Measurements from ENCODE around the gene NUMA1.

NUMA1 gene

DNA sequence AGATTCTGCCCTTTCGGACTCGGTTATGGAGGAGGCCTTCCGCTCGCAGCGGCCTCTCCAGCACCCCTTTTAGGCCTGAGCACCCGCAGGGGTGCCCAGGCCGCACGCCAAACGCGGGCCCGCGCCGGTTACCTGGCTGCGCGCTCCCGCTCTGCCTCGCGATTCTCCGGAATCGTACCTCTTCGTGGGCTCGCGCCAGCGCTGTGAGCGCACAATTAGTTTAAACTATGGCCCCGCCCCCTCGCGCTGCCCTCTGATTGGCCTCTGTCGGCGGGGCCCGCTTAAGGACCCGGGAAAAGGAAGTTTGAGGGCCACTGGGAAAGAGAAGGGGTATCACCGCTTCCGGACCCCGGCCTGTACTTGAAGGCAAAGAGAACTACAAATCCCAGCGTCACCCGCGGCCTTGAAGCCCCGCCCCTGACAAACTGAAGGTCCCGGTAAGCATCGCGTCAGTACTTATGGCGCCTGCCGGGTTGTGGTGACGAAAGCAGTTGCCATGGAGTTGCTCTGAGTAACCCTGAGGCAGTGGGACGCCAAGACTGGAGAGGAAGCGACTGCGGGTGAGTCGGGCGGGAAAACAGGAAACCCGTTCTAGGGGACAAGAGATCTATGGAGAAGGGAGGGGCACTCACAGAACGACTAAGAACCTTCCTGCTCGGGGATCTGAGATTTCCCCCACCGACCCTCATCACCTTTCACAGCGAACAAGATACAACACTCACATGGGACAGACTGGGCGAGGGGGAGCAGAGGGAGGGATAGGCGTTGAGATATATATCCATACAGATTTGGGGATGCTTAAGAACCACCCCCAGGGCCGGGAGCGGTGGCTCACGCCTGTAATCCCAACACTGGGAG is at the start of gene NUMA1, which contains the start of gene LRRC51:
Gene NUMA1, minus strand, starts transcription at position 217 of the 858 bp plus-strand sequence. CDS start 44,599 bp downstream, outside the sequence.
Gene LRRC51, plus strand, starts transcription at position 525 of the 858 bp plus-strand sequence. CDS start 8,234 bp downstream, outside the sequence.
- peak; percentile 97 for DNase-seq

DNA sequence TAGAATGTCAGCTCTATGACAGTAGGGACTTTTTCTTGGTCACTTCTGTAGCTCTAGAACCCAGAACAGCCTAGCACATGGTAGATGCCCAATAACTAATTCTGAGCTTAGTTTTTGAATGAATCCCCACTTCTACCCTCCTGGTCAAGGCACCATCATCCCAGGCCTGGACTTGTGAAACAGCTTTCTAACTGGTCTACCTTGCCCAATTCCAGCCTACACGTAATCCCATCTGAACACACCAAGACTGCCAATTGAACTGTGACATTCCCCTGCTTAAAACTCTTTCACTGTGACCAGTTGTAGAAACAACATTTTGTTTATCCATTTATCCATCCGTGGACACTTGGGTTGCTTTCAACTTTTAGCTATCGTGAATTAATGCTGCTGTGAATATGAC is 49.0 kb upstream of the NUMA1 start:
- no peak for DNase-seq

DNA sequence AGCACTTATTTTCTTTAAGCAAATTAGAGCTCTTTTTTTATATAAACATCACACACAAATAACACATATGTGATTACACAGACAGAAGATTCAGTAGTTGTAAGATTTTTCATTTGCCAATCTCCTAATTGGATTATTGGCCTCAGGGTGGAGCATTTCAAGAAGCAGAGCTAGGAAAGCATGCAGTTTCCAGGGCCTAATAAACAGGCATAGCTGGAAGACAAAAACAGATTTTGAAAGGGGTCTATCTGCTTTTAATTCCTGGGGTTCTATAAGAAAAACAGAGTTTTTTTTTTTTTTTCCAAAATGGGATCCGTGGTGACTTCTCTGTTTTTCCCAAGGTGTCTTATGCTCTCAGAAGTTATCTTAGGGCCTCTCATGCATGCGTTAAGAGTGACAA is 47.6 kb upstream of the NUMA1 start:
- DNase-seq: no peak

GRCh38 chr11:72125956-72126355 is 45.6 kb upstream of the NUMA1 start:
- no peak for DNase-seq

DNA sequence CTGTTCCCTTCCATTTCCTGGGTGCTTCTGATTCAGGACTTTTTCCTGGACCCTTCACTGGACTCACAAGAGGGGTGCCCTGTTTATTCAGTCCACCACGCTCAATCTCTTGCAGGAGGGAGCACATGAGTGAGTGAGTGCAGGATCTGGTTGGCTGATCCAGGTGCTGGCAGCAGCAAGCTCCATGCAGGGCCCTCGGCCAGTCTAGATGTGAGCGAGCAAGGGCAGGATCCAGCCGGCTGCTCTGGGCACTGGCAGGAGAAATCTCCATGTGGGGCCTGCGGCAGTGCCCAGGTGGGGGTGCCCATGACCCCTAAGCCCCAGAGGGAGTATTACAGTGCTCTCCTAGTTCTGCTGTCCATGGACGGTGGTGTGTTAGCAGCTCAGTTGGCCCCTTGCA is 43.7 kb upstream of the NUMA1 start:
- DNase-seq: no peak

GRCh38 chr11:72123117-72123653 is 42.8 kb upstream of the NUMA1 start:
- no peak for DNase-seq

GRCh38 chr11:72122607-72123006 is 42.3 kb upstream of the NUMA1 start:
- DNase-seq: no peak

DNA sequence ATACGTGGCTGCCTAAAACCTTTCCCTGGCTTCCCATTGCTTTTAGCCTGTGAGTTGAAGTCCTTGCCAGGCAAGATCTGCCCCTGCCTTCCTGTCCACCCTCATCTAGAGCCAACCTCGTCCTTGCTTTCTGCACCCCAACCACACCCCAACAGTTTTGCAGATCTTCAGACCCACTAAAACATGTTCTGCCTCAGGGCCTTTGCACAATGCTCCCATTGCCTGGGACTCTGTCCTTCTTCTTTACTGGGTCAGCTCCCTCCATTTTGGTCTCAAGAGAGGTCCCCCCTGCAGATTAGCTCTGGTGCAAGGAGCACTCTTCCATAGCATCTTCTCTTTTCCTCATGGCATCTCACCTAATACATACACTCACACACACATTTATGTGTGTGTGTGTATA is 40.6 kb upstream of the NUMA1 start:
- DNase-seq: no peak

GRCh38 chr11:72119198-72119597 is 38.9 kb upstream of the NUMA1 start:
- DNase-seq: no peak

GRCh38 chr11:72116019-72116755 is 35.8 kb upstream of the NUMA1 start:
- DNase-seq: no peak

- no peak for DNase-seq
Observed at GRCh38 chr11:72114570-72114969, 34.2 kb upstream of the NUMA1 start.

DNA sequence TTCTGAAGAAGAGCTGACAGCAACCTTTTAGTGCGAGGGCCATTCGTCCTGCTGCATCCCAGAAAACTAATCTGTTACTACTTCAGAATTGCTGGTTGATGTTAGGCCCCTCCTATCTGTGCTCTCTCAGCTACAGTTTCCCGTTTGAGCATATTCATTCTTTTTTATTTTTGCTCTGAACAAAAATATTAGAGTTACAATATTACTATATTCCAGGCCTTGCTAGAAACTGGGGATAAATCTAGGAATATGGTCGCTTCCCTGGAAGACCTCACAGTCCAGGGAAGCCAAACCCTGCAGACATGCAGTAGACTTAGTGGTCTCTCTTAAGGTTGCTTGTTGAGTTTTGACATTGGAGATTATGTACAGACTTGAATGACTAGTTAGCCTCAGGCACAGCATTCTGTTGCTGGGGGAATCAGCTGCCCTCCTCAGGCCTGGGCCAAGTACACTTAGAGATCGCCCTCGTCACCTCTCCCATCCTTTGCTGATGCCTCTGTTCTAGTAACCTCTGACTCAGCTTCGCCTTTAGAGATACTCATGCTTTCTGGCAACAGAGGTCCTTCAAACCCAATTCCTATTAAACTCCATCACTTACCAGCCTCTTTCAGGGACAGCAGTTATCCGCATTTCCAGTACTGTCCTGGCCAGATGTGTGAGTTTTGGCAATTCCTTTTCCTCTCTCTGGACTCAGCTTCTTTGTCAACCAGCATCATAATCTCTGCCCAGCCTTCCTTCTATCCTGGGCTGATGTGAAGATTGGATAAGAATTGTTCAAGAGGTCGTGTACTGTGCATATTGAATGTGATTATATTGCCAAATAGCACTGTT is 32.9 kb upstream of the NUMA1 start:
- DNase-seq: no peak

DNA sequence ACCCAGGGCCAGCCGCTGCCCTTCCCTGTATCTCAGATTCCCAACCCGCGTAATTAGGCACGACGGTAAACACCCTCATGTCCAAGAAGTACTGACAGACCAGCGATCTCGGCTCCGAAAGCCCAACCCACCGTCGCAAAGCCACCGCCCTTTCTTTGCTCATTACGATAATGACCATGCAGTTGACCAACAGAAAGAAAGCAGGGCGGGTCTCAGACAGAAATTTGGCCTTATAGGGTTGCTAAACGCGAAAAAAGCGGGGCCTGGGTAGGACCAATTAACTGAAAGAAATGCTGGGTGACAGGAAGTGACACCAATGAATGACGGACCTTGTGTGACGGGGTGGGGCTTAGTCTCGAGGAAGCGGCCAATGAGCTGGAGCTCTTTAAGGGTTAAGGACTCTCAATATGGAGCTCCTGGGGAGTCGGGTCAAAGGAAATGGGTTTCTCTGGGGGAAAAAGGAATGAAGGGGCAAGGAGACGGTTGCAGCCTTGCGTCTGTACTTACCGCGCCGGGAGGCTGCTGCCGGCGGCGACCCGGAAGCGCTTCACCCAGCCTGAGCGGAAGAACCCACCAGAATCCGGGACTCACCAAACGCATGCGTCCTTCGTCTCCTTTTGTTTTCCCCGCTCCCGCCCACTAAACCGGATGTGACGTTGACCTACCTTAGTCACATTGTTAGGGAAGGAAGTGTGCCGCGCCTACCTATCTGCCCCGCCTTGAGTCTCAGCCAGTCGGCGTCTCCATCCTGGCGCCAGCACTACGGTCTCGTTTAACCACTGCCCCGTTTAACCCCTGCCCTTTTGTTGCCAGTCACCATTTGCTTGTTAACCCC is 32.0 kb upstream of the NUMA1 start, which contains the start of gene ANAPC15:
Gene ANAPC15, minus strand, starts transcription at position 553 of the 835 bp plus-strand sequence. CDS start 1,419 bp downstream, outside the sequence.
- peak; percentile 97 for DNase-seq

DNA sequence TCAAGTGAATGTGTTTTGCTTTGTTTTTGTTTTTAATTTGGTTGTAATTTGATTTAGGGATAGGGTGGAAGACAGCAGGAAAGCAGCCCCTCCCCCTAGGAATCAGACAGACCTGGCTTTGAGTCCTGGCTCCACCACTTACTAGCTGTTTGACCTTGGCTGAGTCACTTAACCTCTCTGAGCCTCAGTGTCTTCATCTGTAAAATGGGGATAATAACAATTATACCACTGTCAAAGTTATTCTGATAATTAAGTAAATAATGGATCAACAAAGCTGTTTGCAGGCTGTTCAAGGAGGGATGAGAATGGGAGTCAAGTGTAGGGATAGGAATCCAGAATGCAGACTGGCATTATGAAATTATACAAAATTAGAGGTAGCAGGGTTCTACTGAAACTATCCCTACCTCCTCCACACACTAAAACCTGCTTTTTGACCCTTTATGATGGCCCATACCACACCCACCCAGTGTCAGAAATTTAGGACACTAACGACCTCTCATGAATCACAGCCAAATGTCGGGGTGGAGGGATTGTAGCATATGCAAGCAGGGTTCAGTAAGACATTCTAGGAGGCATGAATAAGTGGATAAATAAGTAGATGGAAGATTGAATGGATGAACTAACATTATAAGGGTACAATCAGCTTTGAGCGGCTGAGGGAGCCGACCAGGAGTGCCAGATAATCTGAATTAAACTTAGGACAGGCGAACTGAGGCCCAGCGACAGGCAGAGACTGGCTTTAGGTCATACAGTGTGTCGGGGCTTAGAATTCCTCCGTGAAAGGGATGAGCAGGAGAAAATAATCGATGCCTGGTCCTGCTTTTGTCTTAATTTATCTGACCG is 31.2 kb upstream of the NUMA1 start:
- DNase-seq: no peak

DNA sequence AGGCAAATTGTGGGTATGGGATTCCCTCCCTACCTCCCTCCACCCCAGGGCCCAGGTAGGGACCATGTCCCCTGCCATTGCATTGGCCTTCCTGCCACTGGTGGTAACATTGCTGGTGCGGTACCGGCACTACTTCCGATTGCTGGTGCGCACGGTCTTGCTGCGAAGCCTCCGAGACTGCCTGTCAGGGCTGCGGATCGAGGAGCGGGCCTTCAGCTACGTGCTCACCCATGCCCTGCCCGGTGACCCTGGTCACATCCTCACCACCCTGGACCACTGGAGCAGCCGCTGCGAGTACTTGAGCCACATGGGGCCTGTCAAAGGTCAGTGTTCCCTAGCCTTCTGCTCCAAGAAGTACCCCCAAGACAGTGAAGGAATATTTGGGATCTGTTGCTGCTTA is 25.5 kb upstream of the NUMA1 start, which contains the start of gene TOMT:
Gene TOMT, plus strand, starts transcription at position 37 of the 400 bp plus-strand sequence. Its CDS starts 28 bp downstream, at position 65.
- no peak for DNase-seq

- no peak for DNase-seq
Observed at GRCh38 chr11:72103754-72104167, 23.4 kb upstream of the NUMA1 start.

- DNase-seq: peak; percentile 98
Observed at GRCh38 chr11:72102946-72103753, 22.8 kb upstream of the NUMA1 start, which contains the start of gene LAMTOR1. Gene LAMTOR1, minus strand, starts transcription at chr11:72103297. Its CDS starts 73 bp downstream, at chr11:72103224.

- no peak for DNase-seq
Observed at GRCh38 chr11:72102631-72102945, 22.2 kb upstream of the NUMA1 start.

- DNase-seq: no peak
Observed at GRCh38 chr11:72102162-72102561, 21.8 kb upstream of the NUMA1 start.

- DNase-seq: no peak
Observed at GRCh38 chr11:72100462-72100861, 20.1 kb upstream of the NUMA1 start.

Data from stimulated activated CD4-positive, alpha-beta T cell treated with anti-CD3 and anti-CD28 coated beads, Interleukin-4, amount 100 ng/mL, for 1 hour (primary cell).